Measurements from ENCODE around the gene NEUROG3. TPM values are rescaled to one million over a fixed set of nuclear protein-coding genes. Genes with fewer than 3 reads are reported as not detected.

Gene NEUROG3
- total and polyA plus RNA-seq, 12 donors = 0.07 to 0.78 (median 0.38) TPM; not detected in 8

DNA sequence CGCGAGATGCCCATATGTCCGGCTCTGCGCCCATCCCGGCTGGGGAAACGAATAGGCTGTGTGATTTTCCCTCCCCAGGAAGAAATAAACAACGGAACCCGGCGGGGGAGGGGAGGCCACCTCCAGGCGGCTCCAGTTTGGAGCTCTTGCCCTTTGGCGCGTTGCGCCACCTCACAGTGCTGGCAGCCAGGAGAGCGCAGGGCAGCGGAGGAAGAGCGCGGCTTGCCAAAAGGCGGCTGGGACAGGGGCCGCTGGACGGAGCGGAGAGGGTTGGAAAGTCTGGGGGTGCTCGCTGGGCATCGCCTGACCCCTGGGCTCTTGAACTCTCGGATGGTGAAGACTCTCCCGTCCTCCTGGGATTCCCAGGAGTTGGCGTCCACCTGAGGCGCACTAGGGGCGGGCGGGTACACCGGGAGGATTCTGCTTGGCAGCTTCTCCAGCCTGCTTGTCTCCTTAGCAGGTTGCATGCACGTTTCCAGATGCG, 5.3 kb upstream of the NEUROG3 start:
- H3K27ac ChIP-seq = no peak overlapping the region
- intact Hi-C loops (cut with DNase I) = no loop called here
- 1 to 3% (median 2%) methylated on average over 14 to 32 of the region's 32 CpGs for WGBS, 4 donors
- peaks cover 39% of the 10 kb centered on the region for H3K27me3 ChIP-seq
- H3K9me3 ChIP-seq (replicated peaks in 1 of 3) = no peaks in the 10 kb centered on the region
- no peaks in the 10 kb centered on the region for H3K4me1 ChIP-seq (replicated peaks in 1 of 2)
- H3K4me3 ChIP-seq = no peak overlapping the region
- TF ChIP-seq POLR2A (IDR thresholded peaks at IDR 0.05) = no peak
- TF ChIP-seq, protein P1, sequence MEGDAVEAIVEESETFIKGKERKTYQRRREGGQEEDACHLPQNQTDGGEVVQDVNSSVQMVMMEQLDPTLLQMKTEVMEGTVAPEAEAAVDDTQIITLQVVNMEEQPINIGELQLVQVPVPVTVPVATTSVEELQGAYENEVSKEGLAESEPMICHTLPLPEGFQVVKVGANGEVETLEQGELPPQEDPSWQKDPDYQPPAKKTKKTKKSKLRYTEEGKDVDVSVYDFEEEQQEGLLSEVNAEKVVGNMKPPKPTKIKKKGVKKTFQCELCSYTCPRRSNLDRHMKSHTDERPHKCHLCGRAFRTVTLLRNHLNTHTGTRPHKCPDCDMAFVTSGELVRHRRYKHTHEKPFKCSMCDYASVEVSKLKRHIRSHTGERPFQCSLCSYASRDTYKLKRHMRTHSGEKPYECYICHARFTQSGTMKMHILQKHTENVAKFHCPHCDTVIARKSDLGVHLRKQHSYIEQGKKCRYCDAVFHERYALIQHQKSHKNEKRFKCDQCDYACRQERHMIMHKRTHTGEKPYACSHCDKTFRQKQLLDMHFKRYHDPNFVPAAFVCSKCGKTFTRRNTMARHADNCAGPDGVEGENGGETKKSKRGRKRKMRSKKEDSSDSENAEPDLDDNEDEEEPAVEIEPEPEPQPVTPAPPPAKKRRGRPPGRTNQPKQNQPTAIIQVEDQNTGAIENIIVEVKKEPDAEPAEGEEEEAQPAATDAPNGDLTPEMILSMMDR (IDR thresholded peaks at IDR 0.05) = no peak
- H3K36me3 ChIP-seq (replicated peaks in 1 of 2) = no peaks in the 10 kb centered on the region
- no peak for DNase-seq

DNA sequence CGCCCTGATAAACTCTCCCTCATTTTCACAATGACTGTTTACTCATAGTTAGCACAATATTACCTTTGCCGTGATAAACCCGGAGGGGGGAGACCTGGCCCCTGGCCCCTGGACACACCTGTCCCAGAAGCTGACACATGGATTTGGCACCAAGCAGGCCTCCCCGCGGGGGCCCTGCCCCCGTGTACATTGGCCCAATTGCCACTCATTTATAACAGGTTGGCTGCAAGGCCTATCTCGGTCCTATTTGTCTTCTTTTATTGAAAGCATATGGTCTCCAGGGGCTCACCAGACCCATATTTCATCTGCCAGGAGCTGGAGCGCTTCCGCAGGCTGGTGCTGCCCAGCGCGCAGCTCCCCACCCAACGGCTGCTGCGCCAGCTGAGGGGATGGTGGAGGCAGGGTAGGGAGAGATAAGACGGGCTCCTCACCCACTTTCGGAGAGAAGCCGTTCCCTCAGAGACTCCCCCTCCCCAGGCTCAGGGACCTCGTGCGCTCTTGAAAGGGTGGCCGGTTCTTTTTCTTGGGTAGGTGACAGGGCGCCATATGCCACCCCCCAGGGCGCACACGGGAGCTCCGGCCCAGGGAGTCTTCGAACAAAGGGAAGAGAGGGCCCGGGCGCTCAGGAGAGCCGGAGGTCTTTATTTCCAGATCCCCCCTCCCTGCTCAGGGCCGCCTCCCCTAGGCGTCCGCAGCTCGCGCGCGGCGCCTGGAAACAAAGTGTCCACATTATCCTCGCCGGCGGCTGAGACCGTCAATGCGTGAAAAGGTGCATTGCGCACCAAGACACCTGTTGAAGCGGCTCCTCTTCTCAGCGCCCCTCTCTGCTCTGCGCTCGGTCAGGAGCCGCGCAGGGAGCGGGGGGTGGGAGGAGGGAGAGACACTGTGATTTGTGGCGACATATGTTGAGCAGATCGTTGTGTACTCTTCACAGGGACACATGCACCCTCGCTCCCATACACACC, 4.3 kb upstream of the NEUROG3 start:
- no peaks in the 10 kb centered on the region for H3K9me3 ChIP-seq (replicated peaks in 1 of 3)
- 2 to 4% (median 2%) methylated on average over 30 to 51 of the region's 51 CpGs for WGBS, 4 donors
- no peak for TF ChIP-seq POLR2A (IDR thresholded peaks at IDR 0.05)
- TF ChIP-seq, protein P1 (IDR thresholded peaks at IDR 0.05) = no peak
- no peak overlapping the region for H3K4me3 ChIP-seq
- H3K4me1 ChIP-seq (replicated peaks in 1 of 2) = peaks cover 0 to 3% of the 10 kb centered on the region in 2 donors
- DNase-seq = no peak
- intact Hi-C loops (cut with DNase I) = no loop called here
- no peaks in the 10 kb centered on the region for H3K36me3 ChIP-seq (replicated peaks in 1 of 2)
- no peak overlapping the region for H3K27ac ChIP-seq
- peaks cover 49% of the 10 kb centered on the region for H3K27me3 ChIP-seq

- intact Hi-C loops (cut with DNase I) = no loop called here
- no peak overlapping the region for H3K27ac ChIP-seq
- no peak for DNase-seq
- TF ChIP-seq, protein P1 (IDR thresholded peaks at IDR 0.05) = no peak
- TF ChIP-seq POLR2A (IDR thresholded peaks at IDR 0.05) = no peak
- no peaks in the 10 kb centered on the region for H3K36me3 ChIP-seq (replicated peaks in 1 of 2)
- H3K27me3 ChIP-seq = peaks cover 60% of the 10 kb centered on the region
- H3K4me1 ChIP-seq (replicated peaks in 1 of 2) = peaks cover 0 to 6% of the 10 kb centered on the region in 2 donors
- H3K4me3 ChIP-seq = no peak overlapping the region
- WGBS, 4 donors = 1 to 6% (median 4%) methylated on average over 17 to 28 of the region's 28 CpGs
- H3K9me3 ChIP-seq (replicated peaks in 1 of 3) = no peaks in the 10 kb centered on the region
Observed at GRCh38 chr10:69576334-69577011, 3.3 kb upstream of the NEUROG3 start.

GRCh38 chr10:69575164-69575722, 2.0 kb upstream of the NEUROG3 start:
- 0 to 3% (median 2%) methylated on average over 1 to 5 of the region's 5 CpGs; no CpG with 5 or more reads in 1 of the 4 donors for WGBS, 4 donors
- H3K4me3 ChIP-seq = no peak overlapping the region
- H3K4me1 ChIP-seq (replicated peaks in 1 of 2) = peaks cover 0 to 6% of the 10 kb centered on the region in 2 donors
- H3K27me3 ChIP-seq = peaks cover 70% of the 10 kb centered on the region
- intact Hi-C loops (cut with DNase I) = no loop called here
- no peaks in the 10 kb centered on the region for H3K36me3 ChIP-seq (replicated peaks in 1 of 2)
- H3K27ac ChIP-seq = no peak overlapping the region
- no peak for DNase-seq
- no peaks in the 10 kb centered on the region for H3K9me3 ChIP-seq (replicated peaks in 1 of 3)
- TF ChIP-seq POLR2A (IDR thresholded peaks at IDR 0.05) = no peak
- TF ChIP-seq, protein P1 (IDR thresholded peaks at IDR 0.05) = no peak

Data from adrenal gland (tissue), 12 donors.